ENCODE measurements around the gene NCKAP5L.
"Not testable (repeated sequence)": the region's sequence is repeated elsewhere in the genome, so short reads cannot be mapped to it uniquely, and the experiment has no call there.

NCKAP5L gene

GRCh38 chr12:49776413-49776812 is 51.8 kb downstream of the NCKAP5L start:
- peak; percentile 25 for DNase-seq

DNA sequence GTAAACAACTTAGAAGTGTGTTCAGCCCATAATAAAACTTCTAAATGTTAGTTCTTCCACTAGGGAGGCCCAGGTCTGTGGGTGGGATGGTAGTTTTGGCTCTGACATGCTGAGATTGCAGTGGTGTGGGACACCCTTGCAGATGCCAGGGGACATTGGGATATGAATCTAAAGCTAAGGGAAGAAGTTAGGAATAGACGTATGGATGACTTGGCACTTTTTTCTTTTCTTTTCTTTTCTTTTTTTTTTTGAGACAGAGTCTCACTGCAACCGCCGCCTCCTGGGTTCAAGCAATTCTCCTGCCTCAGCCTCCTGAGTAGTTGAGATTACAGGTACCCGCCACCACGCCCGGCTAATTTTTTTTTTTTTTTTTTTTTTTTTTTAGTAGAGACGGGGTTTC is 55.1 kb downstream of the NCKAP5L start:
- not testable (repeated sequence) for DNase-seq

DNA sequence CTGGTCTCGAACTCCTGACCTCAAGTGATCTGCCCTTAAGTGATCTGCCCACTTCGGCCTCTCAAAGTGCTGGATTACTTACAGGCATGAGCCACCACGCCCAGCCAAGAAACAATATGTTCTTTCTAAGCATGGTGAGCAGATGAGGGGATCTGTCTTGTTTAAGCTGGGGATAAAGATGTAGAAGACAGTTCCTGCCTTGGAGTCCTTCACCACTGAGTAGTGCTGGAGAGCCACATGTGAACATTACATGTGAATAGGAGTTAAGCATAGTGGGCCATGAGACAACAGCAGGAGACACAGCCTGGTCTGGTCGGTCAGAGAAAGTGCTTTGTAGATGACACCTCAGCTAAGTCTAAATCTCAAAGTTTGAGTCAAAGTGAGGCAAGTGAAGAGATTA is 60.9 kb downstream of the NCKAP5L start:
- DNase-seq = no peak

- DNase-seq = no peak
Observed at GRCh38 chr12:49766115-49766455, 62.1 kb downstream of the NCKAP5L start.

DNA sequence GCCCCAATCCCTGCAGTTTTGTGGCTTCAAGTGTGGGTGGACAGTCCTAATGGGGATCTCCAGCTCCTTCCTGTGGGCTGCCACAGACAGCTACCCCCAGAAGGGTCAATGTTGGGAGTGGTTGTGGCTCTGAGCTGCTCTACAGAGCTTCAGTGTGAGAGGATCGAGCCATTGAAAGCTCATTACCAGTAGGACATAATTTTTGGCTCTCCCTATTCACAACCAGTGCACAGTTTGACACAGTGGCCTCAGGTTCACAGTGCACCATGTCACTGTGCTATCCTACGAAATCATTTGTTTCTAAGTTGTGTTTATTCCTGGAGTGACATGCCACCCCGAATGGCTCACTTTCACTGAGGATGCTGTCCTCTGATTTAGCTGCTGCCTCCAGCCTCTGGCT is 64.1 kb downstream of the NCKAP5L start:
- DNase-seq = no peak

DNA sequence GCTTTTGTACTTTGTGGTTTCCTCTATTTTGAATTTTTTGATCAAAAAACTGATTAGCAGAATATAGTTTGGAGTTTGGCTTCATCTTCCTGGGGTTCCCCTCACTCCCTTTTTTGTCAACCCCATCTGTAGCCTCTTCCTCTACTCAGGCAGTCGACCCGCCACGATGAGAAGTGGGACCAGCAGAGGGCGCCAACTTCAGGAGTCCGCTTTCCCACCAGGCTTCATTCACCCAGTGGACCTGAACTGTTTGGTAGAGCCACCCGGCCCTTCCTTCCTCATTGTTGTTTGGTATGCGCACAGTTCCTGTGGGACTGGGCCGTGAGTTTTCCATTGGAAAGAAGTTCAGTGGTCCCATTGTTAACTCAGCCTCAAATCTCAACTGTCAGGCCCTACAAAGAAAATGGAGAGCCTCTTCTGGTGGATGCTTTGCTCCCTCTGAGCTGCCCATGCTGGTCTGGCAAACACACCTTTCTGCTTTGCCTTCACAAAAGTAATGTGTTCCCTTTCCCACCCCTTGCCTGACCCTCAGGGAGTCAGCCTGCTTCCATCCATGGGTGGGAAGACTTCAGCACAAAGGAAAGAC is 65.1 kb downstream of the NCKAP5L start:
- DNase-seq = peak; percentile 64

- DNase-seq = no peak
Observed at GRCh38 chr12:49762468-49762847, 65.8 kb downstream of the NCKAP5L start.

DNA sequence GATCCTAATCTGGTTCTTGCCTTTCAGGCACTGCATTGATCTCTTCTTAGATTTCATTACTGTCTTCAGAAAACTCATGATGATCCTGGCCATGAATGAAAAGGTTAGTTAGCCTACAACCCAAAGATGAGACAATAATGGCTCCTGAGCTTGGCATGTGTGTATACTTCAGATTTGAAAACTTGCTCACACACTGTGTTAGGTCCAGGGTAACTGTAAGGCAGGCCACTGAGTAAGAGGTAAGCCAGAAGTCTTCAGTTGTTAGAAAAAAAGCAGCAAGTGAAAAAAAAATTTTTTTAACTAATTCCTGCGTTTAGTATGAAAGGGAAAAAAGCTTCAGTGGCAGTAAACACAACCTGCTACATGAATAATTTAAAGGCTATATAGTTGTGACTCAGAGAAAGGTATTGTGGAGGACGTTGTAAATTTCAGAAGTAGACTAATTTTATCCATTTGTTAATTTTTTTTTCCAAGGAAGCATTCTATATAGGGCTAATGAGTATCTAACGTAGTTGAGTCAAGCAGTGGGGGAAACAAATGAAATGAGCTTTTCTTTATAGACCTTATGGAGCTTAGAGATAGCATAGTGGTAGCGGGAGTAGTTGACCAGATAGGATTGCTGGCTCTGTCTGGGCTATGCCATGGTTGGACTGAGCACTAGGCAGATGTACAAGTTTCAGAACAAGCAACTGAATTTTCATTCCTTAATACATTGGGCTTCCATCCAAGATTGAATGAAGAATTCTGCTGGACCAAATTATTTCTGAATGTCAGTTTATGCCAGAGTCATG is 66.3 kb downstream of the NCKAP5L start:
- no peak for DNase-seq

DNA sequence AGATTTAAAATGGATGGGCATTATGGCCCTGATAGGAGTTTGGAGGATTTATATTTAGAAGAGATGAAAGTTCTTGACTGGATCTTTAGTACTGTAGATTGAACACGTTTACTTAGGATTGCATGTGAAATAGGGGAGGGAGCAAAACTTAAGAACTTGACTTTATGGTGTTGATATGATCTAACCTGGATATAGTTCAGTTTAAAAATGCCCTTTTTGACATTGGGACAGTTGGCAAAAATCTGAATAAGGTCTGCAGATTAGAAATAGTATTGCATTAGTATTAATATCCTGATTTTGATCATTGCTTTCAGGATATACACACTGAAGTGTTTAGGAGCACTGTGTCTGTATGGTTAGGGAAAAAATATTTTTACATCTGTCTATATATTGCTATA is 77.2 kb downstream of the NCKAP5L start:
- no peak for DNase-seq

DNA sequence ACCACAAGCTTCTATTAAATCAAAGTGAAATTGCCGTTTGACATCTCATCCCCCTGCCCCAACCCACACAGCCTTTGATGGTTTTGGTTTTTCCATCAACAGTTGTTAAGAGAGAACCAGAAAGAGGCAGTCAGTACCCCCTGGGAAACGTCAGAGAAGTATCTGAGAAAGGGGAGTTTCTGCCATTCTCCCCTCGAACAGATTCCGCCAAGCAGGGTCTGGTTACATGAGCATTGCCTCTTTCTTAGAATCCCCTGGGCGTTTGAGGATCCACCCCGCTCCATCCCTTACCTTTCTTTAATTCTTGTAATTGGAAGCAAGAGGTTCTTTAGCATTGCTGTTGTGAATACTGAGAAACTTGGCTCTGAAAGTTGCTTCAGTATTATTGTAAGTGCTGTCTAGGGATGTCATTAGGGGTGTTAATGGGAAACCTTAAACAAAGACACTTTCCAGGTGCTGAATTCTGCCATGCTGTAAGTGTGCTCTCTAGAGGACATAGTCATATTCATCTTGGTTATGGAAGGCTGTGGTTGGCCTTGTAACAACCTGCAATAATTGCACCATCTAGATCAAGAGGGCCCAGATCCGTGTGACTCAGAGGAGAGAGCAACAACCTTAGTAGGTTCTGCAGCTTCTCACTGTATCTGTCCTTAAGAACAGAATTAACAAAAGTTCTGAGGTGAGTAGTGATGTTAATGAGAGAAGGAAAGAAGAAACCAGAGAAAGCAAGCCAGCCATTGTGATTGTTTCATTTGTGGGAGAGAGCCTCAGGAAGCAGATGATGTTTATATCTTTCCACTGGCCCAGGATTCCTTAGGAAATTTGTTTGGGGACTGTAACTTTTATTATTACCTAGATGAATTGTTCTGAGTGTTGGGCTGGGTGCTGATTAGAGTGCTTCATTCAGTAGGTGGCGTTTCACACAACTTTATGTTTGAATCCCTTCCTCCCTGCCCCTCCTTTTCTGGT is 77.9 kb downstream of the NCKAP5L start:
- no peak for DNase-seq

DNA sequence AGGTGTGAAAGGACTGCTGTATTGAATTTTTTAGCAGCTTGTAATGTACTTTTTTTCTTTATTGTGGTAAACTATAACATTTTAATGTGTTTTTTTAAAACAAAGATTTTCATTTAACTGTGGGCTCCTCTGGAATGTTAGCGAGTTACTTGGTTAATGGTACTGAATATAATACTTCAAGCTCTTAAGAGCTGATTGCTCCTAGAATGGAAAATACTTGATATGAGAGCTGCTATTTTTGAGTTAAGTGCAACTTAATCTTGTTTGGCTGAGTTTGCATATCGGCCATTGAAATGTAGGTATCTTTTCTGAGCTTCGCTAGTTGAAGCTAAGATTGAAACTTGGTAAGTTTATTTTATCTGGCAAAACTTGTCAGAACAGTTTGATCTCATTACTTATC is 79.4 kb downstream of the NCKAP5L start:
- no peak for DNase-seq

DNA sequence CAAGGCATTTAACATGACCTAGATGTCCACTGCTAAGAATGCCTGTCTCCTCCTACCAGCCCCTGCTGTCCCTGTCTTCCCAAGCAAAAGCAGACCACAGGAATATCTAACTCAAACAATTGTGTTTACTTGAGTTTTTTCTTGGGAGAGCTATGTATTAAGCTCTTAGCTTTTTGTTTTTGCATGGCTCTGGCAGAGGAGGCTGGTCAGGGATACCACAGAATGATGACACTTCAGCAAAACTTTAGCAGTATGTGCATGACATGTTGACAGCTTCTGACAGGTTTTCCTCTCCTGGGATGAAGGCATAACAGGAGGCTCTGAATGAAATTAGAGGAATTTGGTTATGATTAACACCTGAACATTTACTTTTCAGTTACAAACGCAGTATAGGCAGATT is 79.9 kb downstream of the NCKAP5L start:
- DNase-seq = no peak

DNA sequence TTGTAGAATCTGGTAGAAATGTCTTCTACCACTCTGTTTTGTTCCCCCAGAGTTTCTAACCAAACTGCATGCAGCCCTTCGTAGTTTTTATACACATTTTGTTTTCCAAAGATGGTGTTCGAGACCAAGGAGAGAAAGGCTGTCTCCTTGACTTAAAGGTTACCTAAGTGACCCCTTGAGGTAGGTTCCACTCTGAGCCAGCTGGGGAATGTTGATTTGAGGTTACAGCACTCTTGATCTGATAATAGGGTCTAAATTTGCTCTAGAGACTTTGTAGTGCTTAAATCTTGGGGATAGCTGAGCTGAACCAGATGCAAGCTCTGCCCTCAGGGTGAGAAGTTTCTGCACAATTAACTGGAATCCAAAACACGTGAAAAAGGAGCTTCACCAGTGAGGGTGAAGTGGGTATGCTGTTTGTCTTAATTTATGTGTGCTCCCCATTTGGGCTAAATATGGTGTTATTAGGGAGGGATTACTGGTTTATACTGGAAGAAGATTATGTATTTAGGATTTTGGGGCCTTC is 83.8 kb downstream of the NCKAP5L start:
- no peak for DNase-seq

DNA sequence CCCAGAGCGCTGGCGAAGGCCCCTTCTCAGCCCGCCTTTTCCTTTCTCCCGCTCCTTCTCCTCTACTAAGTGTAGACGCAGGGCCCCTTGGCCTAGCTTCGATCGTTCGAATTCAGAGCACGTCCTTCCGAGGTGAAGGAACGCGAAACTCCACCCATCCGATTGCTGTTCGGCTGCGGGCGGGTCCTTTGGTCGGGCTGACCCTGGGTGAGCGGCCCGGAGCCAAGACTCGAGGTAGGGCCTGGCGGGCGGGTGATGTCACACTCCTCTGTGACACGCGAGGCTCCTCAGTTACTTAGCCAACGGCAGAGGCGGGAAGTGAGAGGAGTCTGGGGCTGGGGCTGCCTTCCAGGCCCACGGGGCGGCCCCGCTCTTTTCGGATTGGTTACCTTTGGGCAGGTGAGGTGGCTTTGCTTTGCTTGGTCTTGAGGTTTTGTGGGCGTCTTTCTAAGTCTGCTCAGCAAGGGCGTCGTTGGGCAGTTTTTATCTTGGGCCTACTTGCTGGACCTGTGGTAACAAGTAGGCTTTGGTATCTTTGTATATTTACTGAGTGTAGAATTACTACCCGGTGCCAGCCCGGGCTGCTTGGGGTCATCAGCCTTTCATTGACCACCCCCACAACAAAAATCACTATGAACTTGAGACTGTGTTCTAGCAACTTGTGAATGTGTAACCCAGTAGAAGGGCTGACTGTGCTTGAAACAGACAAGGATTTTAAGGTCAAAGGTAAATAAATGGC is 86.2 kb downstream of the NCKAP5L start:
- DNase-seq = peak; percentile 84
